ENCODE data around the gene KLHL10. TPM values are rescaled to one million over a fixed set of nuclear protein-coding genes. Genes with fewer than 3 reads are reported as not detected.
"Not testable (repeated sequence)": the region's sequence is repeated elsewhere in the genome, so short reads cannot be mapped to it uniquely, and the experiment has no call there.

KLHL10 gene
- total RNA-seq, 1 donor from 2014 or later: 0.29 TPM

DNA sequence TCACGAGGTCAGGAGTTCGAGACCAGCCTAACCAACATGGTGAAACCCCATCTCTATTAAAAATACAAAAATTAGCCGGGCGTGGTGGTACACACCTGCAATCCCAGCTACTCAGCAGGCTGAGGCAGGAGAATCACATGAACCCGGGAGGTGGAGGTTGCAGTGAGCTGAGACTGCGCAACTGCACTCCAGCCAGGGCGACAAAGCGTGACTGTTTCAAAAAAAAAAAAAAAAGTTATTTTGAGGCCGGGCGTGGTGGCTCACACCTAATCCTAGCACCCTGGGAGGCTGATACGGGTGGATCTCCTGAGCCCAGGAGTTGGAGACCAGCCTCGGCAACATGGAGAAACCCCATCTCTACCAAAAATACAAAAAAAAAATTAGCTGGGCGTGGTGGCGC is 13.8 kb downstream of the KLHL10 start:
- not testable (repeated sequence) for DNase-seq (ENCODE audit: low spot score)

DNA sequence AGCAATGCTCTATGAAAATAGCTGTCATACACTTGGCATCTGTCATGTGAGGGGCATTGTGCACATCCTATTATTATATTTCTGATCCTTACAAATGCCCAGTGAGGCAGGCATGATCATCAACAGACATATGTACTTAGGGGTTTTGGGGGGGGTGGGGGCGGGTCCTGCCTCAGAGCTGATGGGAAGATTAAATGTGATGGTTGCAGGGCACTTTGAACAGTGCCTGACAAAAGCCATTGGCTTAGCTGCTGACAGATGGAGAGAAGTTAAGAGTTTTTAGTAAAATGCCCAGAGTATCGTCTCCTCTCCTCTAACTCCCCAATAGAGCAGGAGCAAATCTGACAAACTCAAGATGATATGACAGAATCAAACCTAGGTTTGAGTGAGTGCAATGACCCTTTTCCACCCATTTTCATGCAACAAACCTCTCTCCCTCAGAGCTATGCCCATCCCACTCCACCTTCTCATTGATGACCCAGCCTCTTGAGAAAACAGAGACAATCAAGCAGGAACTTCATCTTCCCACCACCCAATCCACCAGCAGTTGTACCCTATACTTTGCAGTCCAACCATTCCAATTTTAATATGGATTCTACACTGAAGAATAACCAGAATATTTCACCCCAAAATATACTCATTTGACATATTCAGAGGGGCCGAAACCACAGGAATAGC is 22.8 kb downstream of the KLHL10 start:
- DNase-seq (ENCODE audit: low spot score): no peak

DNA sequence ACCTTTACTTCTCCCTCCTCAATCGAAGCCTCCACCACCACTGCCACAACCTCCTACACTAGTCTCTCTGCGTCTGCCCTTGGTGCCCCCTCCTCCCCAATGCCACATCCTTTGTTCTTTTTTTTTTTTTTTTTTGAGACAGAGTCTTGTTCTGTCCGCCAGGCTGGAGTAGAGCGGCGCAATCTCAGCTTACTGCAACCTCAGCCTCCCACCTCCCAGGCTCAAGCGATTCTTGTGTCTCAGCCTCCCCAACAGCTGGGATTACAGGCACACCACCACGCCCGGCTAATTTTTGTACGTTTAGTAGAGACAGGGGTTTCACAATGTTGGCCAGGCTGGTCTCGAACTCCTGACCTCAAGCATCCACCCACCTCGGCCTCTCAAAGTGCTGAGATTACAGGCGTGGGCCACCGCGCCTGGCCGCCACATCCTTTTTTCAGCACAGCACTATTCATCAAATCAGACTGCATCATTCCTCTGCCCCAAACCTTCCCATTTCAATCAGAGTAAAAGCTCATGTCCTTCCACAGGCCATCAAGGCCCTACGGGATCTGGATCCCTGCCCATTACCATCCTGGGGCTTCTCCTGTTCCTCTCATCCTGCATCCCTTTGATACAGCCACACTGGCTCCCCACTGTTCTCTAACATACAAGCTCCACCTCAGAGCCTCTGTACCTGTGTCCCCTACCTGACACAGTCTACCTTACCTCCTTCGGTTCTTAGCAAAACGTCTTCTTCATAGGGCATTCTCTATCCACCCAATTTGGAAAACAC is 25.6 kb downstream of the KLHL10 start:
- DNase-seq (ENCODE audit: low spot score): no peak

DNA sequence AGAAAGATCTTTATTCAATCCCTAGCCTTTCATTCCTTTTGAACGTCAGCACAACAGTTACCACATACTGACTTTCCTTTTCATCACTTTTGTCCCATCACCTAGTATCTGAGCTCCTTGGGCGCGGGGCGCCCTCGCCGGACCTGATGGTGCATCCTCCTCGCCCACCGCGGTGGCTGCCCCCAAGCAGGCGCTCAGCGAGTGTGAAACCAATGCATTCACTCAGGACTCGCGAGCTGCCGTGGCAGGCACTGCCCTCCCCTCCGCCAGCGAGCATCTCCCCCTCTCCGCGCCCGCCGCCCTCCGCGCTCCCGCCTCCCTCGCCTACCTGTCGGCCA is 26.8 kb downstream of the KLHL10 start:
- no peak for DNase-seq (ENCODE audit: low spot score)

DNA sequence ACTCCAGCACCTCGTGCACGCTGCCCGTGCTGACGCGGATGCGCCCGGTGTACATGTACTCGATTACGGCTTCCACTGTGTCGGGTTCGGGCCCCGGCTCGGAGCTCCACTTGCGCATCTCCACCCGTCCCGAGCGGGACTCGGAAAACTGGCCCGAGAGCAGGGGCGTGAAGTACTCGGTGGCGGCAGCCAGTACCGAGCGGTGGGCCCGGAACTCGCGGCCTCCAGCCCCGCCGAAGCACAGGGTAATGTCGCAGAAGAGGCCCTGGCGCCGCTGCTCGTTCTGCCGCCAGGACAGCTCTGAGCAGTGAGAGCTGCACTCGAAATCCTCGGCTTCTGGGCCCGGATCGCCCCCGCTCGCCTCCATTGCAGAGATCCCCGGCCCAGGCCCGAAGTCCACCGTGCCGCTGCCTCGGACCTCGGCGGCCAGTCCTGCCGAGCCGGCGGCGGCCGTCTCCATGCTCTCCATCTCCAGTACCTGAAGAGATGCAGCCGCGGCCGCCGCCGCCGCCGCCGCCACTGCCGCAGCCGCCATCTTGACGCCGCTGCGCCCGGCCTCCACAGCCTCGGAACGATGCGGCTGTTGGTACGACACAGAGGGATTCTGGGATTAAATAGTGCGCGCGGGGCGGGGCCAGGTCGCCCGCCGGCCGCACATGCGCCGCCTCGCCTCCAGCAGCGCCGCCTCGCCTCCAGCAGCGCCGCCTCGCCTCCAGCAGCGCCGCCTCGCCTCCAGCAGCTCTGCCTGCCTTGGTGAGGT is 27.4 kb downstream of the KLHL10 start, which contains the start of gene KLHL11:
TSS of gene KLHL11 (minus strand) at position 588 of the 760 bp plus-strand sequence. CDS start at position 535, 53 bp downstream.
- DNase-seq (ENCODE audit: low spot score): peak; percentile 94

DNA sequence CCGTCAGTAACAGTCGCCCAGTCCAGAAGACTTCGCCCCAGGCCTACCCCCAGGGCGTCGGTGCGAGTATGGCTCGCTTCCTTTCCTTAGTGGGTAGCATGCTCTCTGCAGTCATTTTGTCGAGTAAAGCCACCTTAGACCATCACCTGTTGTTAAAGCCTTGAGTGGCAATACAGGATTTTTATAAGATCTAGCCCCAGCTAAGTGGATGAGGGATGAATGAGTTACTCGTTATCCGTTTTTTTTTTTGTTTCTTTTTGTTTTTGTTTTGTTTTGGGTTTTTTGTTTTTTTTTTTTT is 27.9 kb downstream of the KLHL10 start:
- no peak for DNase-seq (ENCODE audit: low spot score)

DNA sequence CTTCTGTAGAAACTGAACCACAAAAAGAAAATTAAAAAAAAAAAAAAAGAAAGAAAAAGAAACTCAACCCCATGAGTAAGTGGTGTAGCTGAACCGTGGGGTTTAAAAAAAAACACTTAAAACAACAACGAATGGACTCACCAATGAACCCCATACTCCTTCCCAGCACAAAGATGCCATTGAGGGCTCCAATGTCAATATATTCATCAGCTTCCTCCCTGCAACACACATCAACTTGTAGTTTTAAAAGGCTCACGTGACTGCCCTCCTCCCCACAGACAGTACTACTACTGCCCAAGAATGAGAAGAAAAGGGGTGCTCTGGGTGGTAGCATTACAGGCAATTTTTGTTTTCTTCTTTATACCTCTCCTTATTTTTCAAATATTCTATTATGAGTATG is 30.9 kb downstream of the KLHL10 start:
- DNase-seq (ENCODE audit: low spot score): no peak

DNA sequence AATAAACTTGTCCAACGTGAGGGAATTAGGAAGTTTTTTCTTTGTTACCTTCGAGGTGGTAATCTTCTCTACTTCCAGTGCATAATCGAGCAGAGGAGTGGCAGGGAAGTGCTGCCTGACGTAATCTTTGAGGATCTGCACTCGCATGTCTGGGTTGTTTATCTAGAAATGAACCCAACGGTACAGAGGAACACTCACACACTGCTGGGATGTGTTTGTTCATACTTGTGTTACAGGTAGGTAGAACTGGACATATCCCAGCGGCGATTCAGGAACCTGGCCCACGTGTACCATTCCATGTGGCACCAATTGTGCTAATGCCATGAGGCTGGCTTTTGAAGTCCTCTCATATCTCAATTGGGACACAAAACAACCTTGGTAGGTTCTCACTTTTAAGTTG is 31.8 kb downstream of the KLHL10 start:
- DNase-seq (ENCODE audit: low spot score): no peak

DNA sequence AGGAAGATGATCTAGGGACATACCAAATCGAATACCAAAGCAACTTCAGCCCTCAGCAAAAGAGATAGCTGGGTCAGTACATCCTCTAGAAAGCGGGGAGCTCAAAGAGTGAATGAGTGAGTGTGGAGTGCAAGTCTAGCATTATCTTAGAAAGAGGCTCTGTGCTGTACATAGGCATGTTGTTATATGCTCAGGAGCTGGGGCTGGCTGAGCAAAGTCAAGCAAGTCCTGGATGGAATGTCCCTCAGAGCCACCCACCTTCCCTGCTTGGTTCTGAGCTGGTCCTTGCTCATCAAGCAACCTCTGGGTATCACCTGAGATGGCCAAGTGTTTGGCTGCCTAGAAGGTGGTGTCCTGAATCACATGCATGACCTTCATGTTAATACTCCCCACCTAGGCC is 32.5 kb downstream of the KLHL10 start:
- DNase-seq (ENCODE audit: low spot score): no peak

DNA sequence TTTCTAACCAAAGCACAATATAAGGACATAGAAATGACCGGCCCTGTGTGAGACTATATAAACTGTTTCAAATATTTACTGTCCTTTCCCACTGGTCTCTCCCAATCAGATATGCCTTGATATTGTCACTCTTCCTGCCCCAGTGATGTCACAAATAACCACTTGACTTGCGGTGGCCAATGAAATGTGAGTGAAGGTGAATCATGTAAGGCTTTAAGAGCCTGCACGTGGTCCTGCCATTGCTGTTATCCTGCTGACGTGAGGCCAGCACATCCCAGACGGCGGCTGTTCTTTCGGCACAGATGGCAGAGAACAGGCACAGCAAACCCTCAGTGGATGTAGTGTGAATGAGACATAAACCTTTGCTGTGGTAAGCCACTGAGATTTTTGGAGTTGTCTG is 33.0 kb downstream of the KLHL10 start:
- DNase-seq (ENCODE audit: low spot score): no peak

DNA sequence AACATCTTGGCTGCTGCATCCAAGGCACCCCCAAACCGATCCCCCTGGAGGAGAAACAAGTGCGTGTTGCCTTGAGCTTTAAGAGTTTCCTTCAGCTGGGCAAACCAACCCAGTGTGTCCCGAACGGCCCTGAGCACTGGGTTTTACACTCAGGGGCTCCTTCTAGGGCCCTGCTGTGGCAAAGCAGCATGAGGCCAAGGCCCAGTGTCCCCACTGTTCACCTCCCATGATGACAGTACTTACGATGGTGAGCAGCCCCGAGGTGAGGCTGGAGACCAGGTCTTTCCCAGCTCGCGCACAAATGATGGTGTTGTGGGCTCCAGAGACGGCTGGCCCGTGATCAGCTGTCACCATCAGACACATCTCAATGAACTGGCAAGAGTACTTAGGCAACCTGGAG is 34.2 kb downstream of the KLHL10 start:
- no peak for DNase-seq (ENCODE audit: low spot score)

DNA sequence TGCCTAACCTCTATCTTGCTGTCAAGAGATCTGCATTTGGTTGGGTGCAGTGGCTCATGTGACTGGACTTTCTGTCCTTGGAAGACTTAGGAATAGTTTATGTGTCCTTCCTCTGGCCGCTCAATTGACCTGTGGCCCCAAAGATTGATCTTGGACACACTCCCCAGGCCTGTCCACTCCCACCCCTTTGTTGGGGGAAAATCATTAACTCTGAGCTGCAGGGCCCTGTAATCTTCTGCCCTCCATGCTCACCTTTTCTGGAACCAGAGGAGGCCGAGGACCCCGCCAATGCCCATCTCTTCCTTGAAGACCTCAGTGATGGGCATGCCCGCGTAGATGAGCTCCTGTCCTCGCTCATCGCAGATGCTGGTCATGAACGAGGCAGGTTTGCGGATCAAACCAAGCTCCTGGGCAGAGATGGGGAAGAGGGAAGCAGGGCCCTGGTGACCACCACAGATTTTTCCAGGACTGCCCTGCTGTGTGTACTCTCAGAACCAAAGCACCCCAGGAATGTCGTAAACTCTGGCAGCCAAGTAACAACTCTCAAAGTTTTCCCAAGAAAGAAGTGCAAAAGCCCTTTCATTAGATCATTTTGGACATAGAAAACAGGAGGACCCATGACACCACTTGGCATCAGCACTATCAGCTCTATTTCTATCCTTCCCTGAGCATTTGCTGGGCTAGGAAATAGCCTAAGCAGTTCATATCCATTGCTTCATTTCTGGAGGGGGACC is 36.1 kb downstream of the KLHL10 start:
- no peak for DNase-seq (ENCODE audit: low spot score)

DNA sequence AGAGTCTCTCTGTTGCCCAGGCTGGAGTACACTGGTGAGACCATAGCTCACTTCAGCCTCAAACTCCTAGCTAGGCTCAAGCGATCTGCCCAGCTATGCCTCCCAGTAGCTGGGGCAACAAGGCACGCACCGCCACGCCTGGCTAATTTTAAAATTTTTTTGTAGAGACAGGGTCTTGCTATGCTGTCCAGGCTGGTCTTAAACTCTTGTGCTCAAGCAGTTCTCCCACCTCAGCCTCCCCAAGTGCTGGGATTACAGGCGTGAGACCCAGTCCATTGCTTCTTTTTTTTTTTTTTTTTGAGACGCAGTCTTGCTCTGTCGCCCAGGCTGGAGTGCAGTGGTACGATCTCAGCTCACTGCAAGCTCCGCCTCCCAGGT is 36.7 kb downstream of the KLHL10 start:
- not testable (repeated sequence) for DNase-seq (ENCODE audit: low spot score)

DNA sequence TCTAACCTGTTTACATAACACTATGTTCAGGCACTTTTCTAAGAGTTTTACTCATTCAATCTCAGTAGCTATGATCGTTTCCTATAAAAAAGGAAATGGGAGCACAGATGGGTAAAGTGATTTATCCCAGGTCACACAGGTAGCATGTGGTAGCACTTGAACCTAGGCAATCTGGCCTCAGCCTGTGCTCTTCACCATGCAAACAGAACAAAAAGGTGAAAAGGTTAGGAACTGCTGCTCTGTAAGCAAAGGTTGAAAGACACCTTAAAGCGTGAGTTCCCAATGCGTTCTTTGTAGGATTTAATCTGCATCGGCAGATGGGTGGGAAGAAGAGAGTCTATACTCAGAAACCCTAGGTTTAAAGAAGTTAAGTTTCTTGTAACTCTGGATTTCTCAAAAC is 42.5 kb downstream of the KLHL10 start:
- no peak for DNase-seq (ENCODE audit: low spot score)

DNA sequence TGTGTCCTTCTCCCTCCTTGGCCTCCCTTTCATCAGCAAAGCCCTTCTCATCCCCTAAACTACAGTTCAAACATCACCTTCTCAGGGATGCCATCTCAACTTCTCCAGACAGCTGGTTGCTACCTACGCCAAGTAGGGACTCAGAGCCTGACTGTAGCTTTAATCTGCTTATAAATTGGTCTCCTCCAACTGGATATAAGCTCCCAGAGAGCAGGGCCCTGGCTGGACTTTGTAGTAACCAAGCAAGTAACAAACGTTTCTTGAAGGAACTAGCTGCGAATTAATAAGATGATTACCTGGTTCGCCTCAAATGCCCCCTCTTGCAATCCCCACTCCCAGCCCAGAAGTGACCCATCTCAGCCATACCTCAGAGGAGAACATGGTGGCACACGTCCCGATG is 45.1 kb downstream of the KLHL10 start:
- no peak for DNase-seq (ENCODE audit: low spot score)

DNA sequence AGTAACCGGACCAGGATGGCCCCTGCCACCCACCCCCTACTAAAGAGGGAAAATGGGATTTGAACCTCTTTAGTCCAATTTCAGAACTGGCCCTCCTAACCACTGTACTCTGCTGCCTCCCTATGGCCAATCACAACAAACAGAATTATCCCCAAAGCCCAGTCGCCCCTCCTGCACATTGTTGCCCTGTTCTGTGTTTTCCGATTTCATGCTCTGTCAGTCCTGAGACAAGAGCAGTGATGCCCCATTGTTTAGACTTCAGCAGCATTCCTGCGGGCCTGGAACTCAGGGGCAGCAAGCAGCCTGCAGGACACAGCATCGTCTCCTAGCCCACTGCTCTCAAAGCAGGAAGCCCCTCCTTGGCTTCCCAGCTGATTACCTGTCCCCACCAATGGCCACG is 48.1 kb downstream of the KLHL10 start:
- DNase-seq (ENCODE audit: low spot score): no peak

DNA sequence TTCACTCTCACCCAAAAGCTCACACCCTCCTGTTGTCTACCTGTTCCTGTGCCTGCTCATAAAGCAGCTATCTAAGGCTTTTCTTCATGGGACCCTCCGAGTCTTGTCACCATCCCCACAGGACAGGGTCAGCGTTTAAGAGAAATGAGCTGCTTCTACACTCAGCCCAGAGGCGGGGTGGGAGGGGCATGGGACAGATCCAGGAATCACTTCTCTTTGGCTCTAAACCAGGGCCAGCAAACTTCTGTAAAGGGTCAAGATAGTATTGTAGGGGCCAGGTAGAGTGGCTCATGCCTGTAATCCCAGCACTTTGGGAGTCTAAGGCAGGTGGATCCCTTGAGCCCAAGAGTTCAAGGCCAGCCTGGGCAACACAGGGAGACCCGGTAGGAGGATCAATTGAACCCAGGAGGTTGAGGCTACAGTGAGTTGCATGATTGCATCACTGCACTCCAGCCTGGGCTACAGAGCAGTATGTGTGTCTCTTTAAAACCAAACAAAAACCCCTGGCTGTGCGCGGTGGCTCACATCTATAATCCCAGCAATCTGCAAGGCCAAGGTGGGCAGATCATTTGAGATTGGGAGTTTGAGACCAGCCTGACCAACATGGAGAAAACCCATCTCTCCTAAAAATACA is 50.8 kb downstream of the KLHL10 start:
- no peak for DNase-seq (ENCODE audit: low spot score)

DNA sequence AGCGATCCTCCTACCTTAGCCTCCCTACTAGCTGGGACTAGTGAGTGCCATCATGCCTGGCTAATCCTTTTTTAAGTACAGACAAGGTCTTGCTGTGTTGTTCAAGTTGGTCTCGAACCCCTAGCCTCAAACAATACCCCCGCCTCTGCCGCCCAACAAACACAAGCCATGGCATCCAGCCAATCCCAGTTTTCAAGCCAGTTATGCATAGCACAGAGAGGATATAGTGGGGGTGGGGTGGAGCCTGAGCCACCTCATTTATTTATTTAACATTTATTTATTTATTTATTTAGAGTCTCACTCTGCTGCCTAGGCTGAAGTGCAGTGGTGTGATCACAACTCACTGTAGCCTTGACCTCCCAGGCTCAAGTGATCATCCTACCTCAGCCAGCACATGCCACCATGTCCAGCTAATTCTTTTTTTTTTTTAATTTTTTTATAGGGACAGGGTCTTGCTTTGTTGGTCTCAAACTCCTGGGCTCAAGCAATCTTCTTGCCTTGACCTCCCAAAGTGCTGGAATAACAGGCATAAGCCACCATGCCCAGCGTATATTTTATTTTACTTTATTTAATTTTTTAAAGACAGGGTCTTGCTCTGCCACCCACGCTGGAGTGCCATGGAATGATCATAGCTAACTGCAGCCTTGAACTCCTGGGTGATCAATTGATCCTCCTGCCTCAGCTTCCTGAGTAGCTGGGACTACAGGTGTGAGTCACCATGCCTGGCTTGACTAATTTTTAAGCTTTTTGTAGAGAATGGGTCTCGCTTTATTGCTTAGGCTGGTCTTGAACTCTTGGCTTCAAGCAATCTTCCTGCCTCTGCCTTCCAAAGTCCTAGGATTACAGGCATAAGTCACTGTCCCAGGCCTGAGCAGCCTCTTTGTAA is 53.8 kb downstream of the KLHL10 start:
- DNase-seq (ENCODE audit: low spot score): no peak

DNA sequence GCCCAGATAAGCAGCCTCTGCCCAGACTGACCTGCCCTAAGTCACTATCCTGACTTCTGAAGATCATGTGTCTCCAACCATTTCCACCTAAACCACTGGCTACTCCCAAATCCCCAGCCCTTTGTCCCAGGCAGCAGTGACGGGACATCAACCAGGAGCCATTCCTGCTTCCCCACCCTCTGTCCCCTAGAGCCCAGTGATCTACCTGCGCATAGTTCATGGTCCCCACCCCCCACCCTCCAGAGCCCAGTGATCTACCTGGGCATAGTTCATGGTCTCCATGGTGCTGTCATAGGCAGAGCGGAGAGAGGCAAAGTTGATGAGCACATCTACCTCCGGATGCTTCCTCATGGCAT is 54.4 kb downstream of the KLHL10 start:
- DNase-seq (ENCODE audit: low spot score): no peak

DNA sequence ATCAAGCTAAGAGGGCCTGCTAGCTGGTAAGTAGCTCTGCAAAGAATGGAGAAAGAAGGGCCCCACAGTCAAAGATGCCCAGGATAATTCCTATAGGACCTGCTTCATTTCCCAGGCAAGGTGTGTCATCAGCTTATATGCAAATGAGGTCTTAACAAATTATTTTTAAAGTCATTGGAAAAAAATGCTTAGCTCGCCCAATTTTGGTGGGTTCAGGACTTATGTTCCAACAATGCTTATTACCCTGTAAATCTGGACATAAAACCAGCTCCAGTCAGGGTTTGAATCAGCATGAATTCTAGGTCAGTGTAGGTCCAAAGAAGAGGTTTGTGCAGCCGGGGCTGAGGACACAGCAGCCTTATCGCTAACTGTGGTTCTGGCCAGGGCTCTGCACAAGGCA is 55.8 kb downstream of the KLHL10 start:
- no peak for DNase-seq (ENCODE audit: low spot score)

DNA sequence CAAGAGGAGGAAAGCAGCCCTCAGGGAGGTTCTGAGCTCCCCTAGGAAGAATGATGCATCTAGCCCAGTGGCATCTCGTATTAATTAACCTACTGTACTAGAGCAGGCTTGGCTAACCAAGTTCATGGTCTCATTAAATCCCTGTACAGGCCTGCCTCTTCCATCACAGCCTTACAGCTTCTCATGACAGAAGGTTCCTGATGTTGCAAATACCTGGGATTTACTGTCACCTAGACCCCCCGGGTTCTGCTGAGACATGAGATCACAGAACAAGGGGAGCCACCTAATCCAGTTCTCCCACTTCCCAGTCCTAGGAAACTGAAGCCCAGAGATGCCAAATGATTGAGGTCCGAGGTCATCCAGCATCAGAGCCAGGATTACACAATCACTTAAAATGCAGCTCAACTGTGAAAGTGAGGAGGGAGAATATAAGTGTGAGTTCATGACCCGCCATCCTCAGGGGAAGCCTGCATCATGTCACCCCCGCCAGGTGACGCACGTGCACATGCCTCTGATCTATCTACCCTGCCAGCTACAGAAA is 57.2 kb downstream of the KLHL10 start:
- DNase-seq (ENCODE audit: low spot score): no peak

Measured in mucosa of gallbladder (tissue), 1 donor.